Endothelial cell of umbilical vein (primary cell): ENCODE results near the gene EIF2B1. TPM values are rescaled to one million over a fixed set of nuclear protein-coding genes. Genes with fewer than 3 reads are reported as not detected.

Source experiments
- BruUV-seq: library from RNA; stranded (reverse); fragments of 400-500 nt; replicated peaks from 2 replicates; lab custom pipeline; 2021; lab: Mats Ljungman, UMichigan
- CTCF ChIA-PET: fragments of 300-600, 350-600 bp; sonication (Branson Sonifier 250); formaldehyde crosslinking; loops from one replicate; lab custom pipeline; 2021; ENCODE audit warnings: antibody characterized with exemption, inconsistent platforms; lab: Charles Lee
- POLR2A ChIA-PET: fragments of 300-600, 350-600 bp; sonication (Branson Sonifier 250); formaldehyde crosslinking; loops from one replicate; lab custom pipeline; 2021; ENCODE audit warnings: antibody characterized with exemption, inconsistent platforms; lab: Charles Lee
- DNase-seq: peaks from one replicate; pipeline ENCODE4 v3.0.0-alpha.2; 2011; ENCODE audit warnings: low read depth, low spot score
- FAIRE-seq: peaks from 2 replicates; lab custom pipeline; 2011; peaks lifted over from hg19 to GRCh38; lab: Jason Lieb, UNC
- H2AFZ ChIP-seq: 2 replicates; pipeline ENCODE4 v1.6.0; 2012; ENCODE audit warnings: low read depth, low read length, control low read depth, inconsistent platforms
- H3K27ac ChIP-seq: 2 replicates; pipeline ENCODE4 v1.5.1; 2011; ENCODE audit warnings: low read depth, mild to moderate bottlenecking, control low read depth, low read length, moderate library complexity; ENCODE audit not compliant: insufficient read depth
- H3K27me3 ChIP-seq, 2 experiments: 2 replicates each; pipeline versions ENCODE4 v1.6.0 to v1.6.1; 2011; ENCODE audit warnings: low read length in 2 of 2, mixed read lengths in 1 of 2; ENCODE audit not compliant: control insufficient read depth in 2 of 2, insufficient read depth in 2 of 2
- H3K36me3 ChIP-seq, 2 experiments: 2 replicates in 1 of 2; 3 replicates in 1 of 2; pipeline ENCODE4 v1.5.1; 2011; ENCODE audit warnings: low read length in 2 of 2, mild to moderate bottlenecking in 1 of 2, moderate library complexity in 1 of 2; ENCODE audit not compliant: control insufficient read depth in 2 of 2, insufficient read depth in 2 of 2; ENCODE audit errors: extremely low read depth in 1 of 2
- H3K4me1 ChIP-seq: 3 replicates; pipeline ENCODE4 v1.5.1; 2011; ENCODE audit warnings: mild to moderate bottlenecking, low read length; ENCODE audit not compliant: control insufficient read depth, insufficient read depth; ENCODE audit errors: extremely low read depth
- H3K4me2 ChIP-seq: 2 replicates; pipeline ENCODE4 v1.6.1; 2011; ENCODE audit warnings: low read length, control low read depth, mixed read lengths; ENCODE audit not compliant: insufficient read depth
- H3K4me3 ChIP-seq, 3 experiments: fragments of 200-600 bp in 1 of 3; sonication (generic), shearing (Covaris generic) in 1 of 3; replicated peaks in 1 of 3; 2 replicates each; pipeline ENCODE4 v1.5.1; 2011 to 2016; ENCODE audit warnings: control low read depth in 3 of 3, low read length in 3 of 3, mild to moderate bottlenecking in 2 of 3, inconsistent platforms in 1 of 3, low read depth in 1 of 3, moderate library complexity in 1 of 3; ENCODE audit not compliant: insufficient read depth in 1 of 3
- H3K79me2 ChIP-seq: 2 replicates; pipeline ENCODE4 v1.6.0; 2012; ENCODE audit warnings: low read length, inconsistent platforms; ENCODE audit not compliant: control insufficient read depth, insufficient read depth
- H3K9ac ChIP-seq: replicated peaks from 2 replicates; pipeline ENCODE3; 2011; ENCODE audit warnings: low read length, control low read depth; ENCODE audit not compliant: insufficient read depth; ENCODE audit errors: extremely low read depth
- H3K9me1 ChIP-seq: replicated peaks from 3 replicates; pipeline ENCODE4 v1.6.0; 2011; ENCODE audit warnings: mild to moderate bottlenecking, low read length; ENCODE audit not compliant: control insufficient read depth, insufficient read depth; ENCODE audit errors: extremely low read depth
- H3K9me3 ChIP-seq: replicated peaks from 2 replicates; pipeline ENCODE4 v1.5.1; 2012; ENCODE audit warnings: low read length, inconsistent platforms; ENCODE audit not compliant: control insufficient read depth, insufficient read depth
- H4K20me1 ChIP-seq: replicated peaks from 2 replicates; pipeline ENCODE3; 2011; ENCODE audit warnings: mild to moderate bottlenecking, low read length; ENCODE audit not compliant: control insufficient read depth, insufficient read depth; ENCODE audit errors: extremely low read depth
- CTCF ChIP-seq, 2 donors: IDR thresholded peaks; 1 replicate in 1 of 2; 2 replicates in 1 of 2; pipeline ENCODE4 v1.5.1; 2011; ENCODE audit warnings: low read length in 2 of 2, mild to moderate bottlenecking in 2 of 2, moderate library complexity in 2 of 2, control low read depth in 1 of 2, inconsistent platforms in 1 of 2, low read depth in 1 of 2; ENCODE audit not compliant: insufficient read depth in 1 of 2; ENCODE audit errors: extremely low read depth in 1 of 2
- EZH2 ChIP-seq: IDR thresholded peaks from 2 replicates; pipeline ENCODE4 v1.6.1; 2012; ENCODE audit warnings: borderline replicate concordance, low read depth, mild to moderate bottlenecking, moderate library complexity, low read length, inconsistent platforms; ENCODE audit not compliant: severe bottlenecking
- FOS ChIP-seq: IDR thresholded peaks from 2 replicates; pipeline ENCODE4 v1.6.1; 2011; ENCODE audit warnings: mild to moderate bottlenecking, low read length, moderate library complexity, borderline replicate concordance; ENCODE audit not compliant: insufficient read depth
- GATA2 ChIP-seq: IDR thresholded peaks from 2 replicates; pipeline ENCODE4 v1.7.0; 2011; ENCODE audit warnings: low read depth, mild to moderate bottlenecking, moderate library complexity, mixed read lengths, low read length; ENCODE audit not compliant: insufficient read length, insufficient read depth
- JUN ChIP-seq: IDR thresholded peaks from 2 replicates; pipeline ENCODE4 v1.6.1; 2011; ENCODE audit warnings: borderline replicate concordance, low read depth; ENCODE audit not compliant: insufficient read length, insufficient read depth
- MAX ChIP-seq: IDR thresholded peaks from 2 replicates; pipeline ENCODE4 v1.6.1; 2011; ENCODE audit not compliant: insufficient read depth, insufficient read length
- MYC ChIP-seq: IDR thresholded peaks from one replicate; pipeline ENCODE4 v1.6.1; 2011; ENCODE audit warnings: mild to moderate bottlenecking, low read depth, low read length
- POLR2A ChIP-seq: IDR thresholded peaks from 2 replicates; pipeline ENCODE4 v1.6.1; 2012; ENCODE audit warnings: low read depth, mild to moderate bottlenecking, control low read depth, low read length
- POLR2AphosphoS5 ChIP-seq: IDR thresholded peaks from 2 replicates; pipeline ENCODE4 v1.6.1; 2012; ENCODE audit warnings: low read depth, mild to moderate bottlenecking, control low read depth, low read length, moderate library complexity; ENCODE audit not compliant: insufficient read depth
- dilution Hi-C: fragments of 300-500 bp; cut with MboI; formaldehyde crosslinking; loops from one replicate; pipeline ENCODE4 v1.15.0; 2019; ENCODE audit warnings: low sequenced_read_pairs; ENCODE audit not compliant: extremely low pct_ligation_motif_present
- intact Hi-C: fragments of 100-400 bp; cut with micrococcal nuclease; formaldehyde crosslinking; loops from one replicate; pipeline ENCODE4 v1.10.0; 2022
- polyA plus RNA-seq, 4 experiments: library from polyadenylated mRNA; depleted of rRNA in 3 of 4; stranded (reverse) in 3 of 4; unstranded in 1 of 4; fragments of >200 nt; gene quantifications; 2 replicates each; pipeline versions ENCODE4 v1.2.1 to v1.2.3, GENCODE V29; 2011 to 2012; ENCODE audit warnings: missing spikeins in 1 of 4
- total RNA-seq: library from RNA; stranded (reverse); gene quantifications from 2 replicates; pipeline ENCODE4 v1.2.3, GENCODE V29; 2021

Gene EIF2B1
- total and polyA plus RNA-seq, 2 donors (not counting 3 experiments of a cell fraction or from before 2014, with no cell fraction given) = 32.6 to 61.8 TPM

- BruUV-seq = no TSS peak
- Histone ChIP-seq H3K4me2 (no peak overlapping the region), H3K27me3 (no peaks in the 10 kb centered on the region), H3K9me3 (no peaks in the 10 kb centered on the region), H3K79me2 (peaks cover 2% of the 10 kb centered on the region), H3K4me3 (no peak overlapping the region), H3K4me1 (no peaks in the 10 kb centered on the region), H3K36me3 (peaks cover 34 to 35% of the 10 kb centered on the region in 2 experiments), H2AFZ (no peak overlapping the region), H3K9me1 (no peaks in the 10 kb centered on the region), H3K9ac (no peak overlapping the region), H4K20me1 (no peaks in the 10 kb centered on the region), H3K27ac (no peak overlapping the region)
- intact Hi-C loops (loop anchor here (5.0 kb wide), 1 partner anchor 575 kb away; no protein-coding TSS in a partner anchor), dilution Hi-C loops (loop anchor here (25.0 kb wide), 1 partner anchor 330 kb away; no protein-coding TSS in a partner anchor)
- TF ChIP-seq MYC (no peak), MAX (no peak), POLR2A (no peak), JUN (no peak), CTCF (IDR thresholded peaks at IDR 0.05; ENCODE audit: extremely low read depth in 1 of 2, insufficient read depth in 1 of 2, low read depth in 1 of 2, low read length in 2 of 2) (no peak), POLR2AphosphoS5 (no peak), FOS (no peak), GATA2 (no peak), EZH2 (no peak)
- no peak for FAIRE-seq
- DNase-seq = no peak
- POLR2A ChIA-PET = no interaction called here
- CTCF ChIA-PET = interaction anchor here (0.7 to 2.0 kb wide), 2 partner anchors 16 to 614 kb away, joined by 3 to 6 read pairs; partner anchors contain the start of gene DDX55
Observed at GRCh38 chr12:123617580-123617979, 15.9 kb downstream of the EIF2B1 start.
